HG02571 (cell line): ENCODE data around the gene OGFR.
A peak's percentile ranks its signal among the peaks of the same experiment; 100 is the strongest.

Experiments
- ATAC-seq: cut with Tn5 transposase; IDR thresholded peaks from one replicate; pipeline ENCODE4 v1.9.1; 2021; ENCODE audit warnings: mild to moderate bottlenecking, moderate library complexity; ENCODE audit not compliant: unreplicated experiment

The OGFR gene

DNA sequence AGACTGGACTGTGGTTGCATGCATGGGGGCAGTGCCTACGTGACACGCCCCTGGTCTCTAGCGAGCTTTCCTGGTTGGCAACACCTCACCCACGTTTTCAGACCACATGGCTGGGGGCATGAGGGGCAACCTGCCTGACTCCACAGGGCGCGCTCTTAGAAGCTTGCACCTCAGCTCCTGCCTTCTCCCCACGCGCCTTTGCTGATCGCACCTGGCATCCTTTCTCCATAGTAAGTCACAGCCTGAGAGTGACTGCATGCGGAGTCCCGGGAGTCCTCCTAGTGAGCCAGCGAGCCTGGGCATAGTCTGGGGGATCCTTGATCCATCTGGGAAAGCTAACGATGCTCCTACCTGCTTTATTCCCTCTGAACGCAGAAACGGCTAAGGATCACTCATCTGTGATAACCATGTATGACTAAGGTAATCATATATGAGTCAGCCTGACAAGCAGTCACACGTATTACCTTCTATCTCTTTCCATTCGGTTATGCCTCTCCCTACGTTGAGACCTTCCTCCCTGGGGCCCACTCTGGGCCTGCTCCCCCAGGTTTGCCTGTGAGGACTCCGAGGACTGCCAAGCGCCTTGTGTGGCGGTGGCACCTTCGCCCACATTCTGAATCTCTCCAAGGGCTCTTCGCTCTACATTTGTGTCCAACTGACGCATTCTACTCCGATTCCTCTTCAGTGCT is 52.4 kb downstream of the OGFR start:
- no peak for ATAC-seq

DNA sequence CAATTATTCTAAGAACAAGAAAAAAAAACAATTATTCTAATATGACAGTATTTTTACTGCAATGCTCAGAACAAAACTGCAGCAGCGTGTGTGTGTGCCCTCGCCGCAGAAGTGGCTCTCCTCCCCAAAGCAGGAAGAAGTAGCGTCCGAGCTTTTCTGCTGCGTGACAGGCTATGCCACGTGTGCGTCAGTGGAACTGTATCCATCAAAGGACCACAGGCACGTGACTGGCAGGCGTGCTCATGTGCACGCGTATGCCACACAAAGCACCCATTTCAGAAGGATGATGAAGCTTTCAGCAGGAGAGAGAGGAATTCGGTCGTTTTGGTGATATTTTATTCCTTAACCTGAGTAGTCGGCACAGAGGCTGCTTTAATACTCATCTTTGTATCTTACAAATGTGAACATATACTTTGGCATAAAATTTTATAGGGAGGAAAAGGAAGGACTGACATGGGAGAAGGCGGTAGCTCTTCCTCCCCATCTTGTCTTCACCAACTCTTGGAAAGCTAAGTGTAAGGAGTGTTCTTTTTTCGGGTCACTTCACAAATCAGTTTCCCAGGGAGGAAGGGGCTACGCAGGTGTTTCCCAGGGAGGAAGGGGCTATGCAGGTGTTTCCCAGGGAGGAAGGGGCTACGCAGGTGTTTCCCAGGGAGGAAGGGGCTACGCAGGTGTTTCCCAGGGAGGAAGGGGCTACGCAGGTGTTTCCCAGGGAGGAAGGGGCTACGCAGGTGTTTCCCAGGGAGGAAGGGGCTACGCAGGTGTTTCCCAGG is 53.6 kb downstream of the OGFR start:
- no peak for ATAC-seq

DNA sequence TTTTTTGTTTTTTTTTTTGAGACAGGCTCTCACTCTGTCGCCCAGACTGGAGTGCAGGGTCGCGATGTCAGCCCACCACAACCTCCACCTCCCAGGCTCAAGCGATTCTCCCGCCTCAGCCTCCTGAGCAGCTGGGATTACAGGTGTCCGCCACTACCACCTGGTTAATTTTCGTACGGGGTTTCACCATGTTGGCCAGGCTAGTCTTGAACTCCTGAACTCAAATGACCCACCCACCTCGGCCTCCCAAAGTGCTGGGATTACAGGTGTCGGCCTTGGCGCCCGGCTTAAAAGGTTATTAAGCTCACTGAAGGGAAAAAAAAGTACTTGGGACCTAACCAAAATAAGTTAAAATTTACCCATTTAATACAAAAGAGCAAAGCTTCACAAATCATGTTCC is 55.1 kb downstream of the OGFR start:
- no peak for ATAC-seq

DNA sequence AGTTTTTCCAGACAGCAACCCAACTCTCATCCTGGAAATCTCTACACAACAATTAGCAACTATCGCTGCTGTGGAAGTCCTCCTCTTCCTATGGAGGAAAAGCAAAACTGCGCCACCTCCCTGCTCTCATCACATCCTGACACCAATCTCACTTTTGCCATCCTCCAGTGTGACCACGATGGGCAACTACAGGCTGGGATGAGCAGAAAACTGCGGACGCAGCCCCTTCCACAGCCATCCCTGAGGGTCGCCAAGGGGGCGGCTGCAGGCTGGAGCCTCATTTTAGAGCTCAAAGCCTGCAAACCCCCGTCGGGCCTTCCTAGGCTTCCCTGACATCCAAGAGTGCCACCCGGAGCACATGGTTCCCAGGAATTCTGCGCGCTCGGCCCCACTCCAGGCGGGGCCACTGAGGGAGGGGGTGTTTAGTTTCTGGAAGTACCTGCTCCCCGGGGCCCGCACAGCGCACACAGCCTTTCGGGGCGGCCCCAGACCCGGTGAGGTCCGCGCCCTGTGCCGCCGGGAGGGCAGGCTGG is 55.8 kb downstream of the OGFR start:
- no peak for ATAC-seq

DNA sequence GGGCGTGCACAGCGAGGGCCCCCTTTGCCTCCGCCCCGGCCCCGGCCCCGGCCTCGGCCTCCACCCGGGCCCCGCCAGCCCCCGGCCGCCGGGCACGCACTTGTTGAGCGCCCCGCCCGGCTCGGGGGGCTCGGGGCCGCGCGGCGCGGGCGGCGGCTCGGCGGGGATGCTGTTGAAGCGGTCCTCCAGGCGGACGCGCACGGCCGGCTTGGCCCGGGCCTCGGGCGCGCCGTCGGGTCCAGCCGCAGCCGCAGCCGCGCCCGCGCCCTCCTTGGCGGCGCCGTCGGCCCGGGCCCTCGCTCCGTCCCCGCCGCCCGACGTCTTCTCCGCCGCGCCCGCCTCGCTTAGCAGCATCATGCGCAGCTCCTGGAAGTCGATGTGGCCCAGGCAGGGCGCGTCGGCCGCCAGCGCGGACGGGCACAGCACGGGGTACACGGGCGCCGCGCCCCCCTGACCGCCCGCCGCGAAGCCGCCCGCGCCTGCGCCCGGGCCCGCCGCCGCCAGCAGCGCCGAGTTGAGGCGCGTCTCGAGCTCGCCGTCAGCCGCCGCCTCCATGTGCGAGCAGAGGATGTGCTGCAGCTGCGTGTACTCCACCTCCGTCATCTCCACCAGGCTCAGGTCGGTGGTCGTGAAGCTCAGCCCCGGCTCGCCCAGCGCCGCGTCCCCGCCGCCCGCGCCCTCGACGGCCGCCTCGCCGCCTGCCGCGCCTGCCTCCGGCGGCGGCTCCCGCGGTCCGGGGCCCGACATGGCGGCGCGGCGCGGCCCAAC is 56.5 kb downstream of the OGFR start:
- peak; percentile 21 for ATAC-seq

DNA sequence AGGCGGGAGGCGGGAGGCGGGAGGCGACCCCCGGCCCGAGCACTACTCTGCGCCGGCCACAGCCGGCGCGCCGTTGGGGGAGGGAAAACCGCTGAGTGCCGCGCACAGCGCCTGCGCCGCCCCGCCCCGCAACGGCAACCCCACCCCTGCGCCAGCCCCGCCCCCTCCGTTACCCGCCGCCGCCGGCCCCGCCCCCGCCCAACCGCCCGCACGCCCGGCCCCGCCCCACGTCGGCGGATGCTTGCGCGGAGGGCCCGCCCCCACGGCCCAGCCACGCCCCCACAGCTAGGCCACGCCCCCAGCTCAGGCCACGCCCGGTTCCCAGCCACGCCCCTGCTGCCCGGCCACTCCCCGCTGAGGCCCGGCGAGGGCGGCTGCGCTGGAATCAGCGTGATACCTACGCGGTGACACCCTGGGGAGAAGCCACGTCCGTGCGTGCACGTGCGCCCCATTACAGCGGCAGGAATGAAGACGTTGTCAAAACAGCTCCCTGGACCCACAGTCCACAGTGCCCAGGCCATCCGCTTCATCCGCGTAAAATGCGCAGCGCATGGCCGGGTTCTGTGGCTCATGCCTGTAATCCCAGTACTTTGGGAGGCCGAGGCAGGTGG is 57.2 kb downstream of the OGFR start, which contains the start of gene TCFL5:
Gene TCFL5 (minus strand): TSS at position 97 of the 611 bp plus-strand sequence. CDS start 152 bp downstream, outside the sequence.
- peak; percentile 63 for ATAC-seq
